ENCODE data around the gene KLK1. TPM values are rescaled to one million over a fixed set of nuclear protein-coding genes. Genes with fewer than 3 reads are reported as not detected.
"Not testable (repeated sequence)": the region's sequence is repeated elsewhere in the genome, so short reads cannot be mapped to it uniquely, and the experiment has no call there.

Gene KLK1
- total RNA-seq, 1 donor from 2014 or later = 0.75 TPM

DNA sequence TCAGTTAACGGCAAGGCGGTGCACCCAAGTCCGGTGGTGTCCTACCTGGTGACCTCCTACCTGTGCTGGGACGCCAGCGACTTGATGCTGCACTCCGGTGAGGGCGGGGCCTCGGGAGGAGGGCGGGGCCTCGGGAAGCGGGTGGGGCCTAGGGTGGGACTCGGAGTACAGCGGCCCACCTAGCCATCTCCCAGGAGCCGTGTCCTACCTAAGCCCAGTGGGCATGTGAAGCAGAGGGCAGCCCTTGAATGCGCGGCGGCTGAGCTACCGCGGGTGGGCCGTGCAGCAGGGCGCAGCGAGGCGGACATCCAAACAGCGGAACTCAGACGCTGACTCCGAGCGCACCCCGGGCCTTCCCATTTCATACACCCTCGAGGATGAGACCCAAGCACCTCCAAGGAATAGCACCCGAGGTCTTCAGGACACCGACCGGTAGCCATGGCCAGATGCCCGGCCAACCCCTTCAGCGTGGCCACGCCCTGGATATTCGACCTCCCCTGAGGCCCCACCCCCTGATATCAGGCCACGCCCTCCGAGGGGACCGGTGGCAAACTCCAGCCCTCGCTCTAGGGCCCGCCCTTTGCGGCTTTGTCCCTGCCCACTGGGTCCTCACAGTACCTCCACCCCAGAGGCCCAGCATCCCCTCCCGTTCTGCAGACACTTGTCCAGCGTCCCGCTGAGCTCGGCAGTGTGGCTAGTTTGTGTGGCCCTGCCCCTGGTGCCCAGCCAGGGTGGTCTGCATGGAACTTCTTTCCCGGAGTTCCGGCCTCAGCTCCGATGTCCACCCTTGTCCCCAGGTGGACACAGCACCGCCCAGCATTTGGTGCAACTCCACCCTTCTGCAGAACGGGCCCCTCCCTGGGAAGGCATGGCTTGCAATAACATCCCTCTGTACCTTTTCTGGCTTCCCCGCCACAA, 5.4 kb downstream of the KLK1 start:
- DNase-seq (ENCODE audit: low spot score) (no peak), ATAC-seq (peak; percentile 37)

- ATAC-seq = no peak
- DNase-seq (ENCODE audit: low spot score) = no peak
Measured at GRCh38 chr19:50815439-50815838, 8.1 kb downstream of the KLK1 start.

DNA sequence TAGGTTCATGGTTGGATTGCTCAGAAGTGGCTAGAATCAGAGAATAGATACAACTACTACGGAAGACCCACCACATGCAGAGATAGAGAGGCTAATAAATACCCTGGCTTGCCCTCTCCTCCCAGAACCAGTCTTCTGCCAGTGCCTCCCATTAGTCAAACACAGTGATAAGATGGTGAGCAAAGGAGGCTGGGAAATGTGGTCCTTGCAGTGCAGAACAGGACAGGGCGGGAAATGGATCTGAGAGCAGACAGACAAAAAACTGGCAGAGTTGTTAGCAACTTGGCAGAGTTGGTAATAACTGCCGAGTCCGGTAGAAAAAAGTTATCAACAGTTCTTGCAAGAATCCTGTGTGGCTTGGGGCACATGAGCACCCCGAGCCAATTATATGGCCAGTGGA, 8.7 kb downstream of the KLK1 start:
- ATAC-seq = no peak

DNA sequence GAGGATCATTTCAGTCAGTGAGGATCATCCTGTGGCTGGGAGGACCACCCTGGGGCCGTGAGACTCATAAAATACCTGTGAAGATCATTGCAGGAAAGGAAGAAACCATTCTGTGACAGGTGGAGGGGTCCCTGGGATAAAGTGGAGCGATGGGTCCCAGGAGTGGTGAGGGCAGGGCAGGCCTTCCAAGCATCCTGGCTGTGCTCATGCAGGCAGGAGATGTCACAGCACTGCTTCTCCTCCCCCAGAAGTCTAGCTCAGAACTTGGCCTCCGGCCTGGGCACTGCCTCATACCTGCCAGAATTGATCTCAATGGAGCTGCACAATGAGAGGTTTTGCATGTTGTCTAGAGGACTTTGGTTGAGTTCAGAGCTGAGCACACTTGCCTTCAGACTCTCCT, 11.1 kb downstream of the KLK1 start:
- ATAC-seq = no peak
- no peak for DNase-seq (ENCODE audit: low spot score)

More for the DNA sequence above, 8.7 kb downstream of the KLK1 start:
- DNase-seq (ENCODE audit: low spot score) = no peak

DNA sequence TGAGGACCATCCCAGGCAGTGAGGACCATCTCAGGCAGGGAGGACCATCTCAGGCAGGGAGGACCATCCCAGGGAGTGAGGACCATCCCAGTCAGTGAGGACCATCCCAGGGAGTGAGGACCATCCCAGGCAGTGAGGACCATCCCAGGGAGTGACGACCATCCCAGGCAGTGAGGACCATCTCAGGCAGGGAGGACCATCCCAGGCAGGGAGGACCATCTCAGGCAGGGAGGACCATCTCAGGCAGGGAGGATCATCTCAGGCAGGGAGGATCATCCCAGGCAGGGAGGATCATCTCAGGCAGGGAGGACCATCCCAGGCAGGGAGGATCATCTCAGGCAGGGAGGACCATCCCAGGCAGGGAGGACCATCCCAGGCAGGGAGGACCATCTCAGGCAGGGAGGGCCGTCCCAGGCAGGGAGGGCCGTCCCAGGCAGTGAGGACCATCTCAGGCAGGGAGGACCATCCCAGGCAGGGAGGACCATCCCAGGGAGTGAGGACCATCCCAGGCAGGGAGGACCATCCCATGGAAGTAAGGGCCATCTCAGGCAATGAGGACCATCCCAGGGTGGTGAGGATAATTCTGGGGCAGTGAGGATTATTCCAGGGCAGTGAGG, 11.9 kb downstream of the KLK1 start:
- ATAC-seq; DNase-seq (ENCODE audit: low spot score): not testable (repeated sequence)

DNA sequence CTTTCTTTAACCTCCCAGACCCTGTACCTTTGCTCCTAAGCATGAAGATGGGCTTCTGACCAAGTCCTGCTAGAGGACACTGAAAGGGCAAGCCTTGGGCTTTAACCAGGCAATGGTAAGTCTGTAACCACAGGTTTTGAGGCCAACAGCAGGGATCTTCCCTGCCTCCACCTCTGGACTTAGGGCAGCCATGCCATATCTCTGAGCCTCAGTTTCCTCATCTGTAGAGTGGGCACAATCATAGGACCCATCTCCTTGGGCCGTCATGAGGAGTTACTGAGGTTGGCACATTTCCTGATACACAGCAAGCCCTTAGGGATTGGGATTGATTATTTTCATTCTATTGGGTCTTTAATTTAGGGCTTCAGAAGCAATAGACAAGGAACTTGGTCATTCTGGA, 14.7 kb downstream of the KLK1 start:
- ATAC-seq = no peak
- DNase-seq (ENCODE audit: low spot score) = no peak

GRCh38 chr19:50804420-50805272, 18.9 kb downstream of the KLK1 start:
- ATAC-seq (peak; percentile 98), DNase-seq (ENCODE audit: low spot score) (peak; percentile 99)

- ATAC-seq = peak; percentile 2
- no peak for DNase-seq (ENCODE audit: low spot score)
Measured at GRCh38 chr19:50803633-50804419, 19.8 kb downstream of the KLK1 start.

- no peak for DNase-seq (ENCODE audit: low spot score)
- no peak for ATAC-seq
Measured at GRCh38 chr19:50801107-50801506, 22.5 kb downstream of the KLK1 start.

DNA sequence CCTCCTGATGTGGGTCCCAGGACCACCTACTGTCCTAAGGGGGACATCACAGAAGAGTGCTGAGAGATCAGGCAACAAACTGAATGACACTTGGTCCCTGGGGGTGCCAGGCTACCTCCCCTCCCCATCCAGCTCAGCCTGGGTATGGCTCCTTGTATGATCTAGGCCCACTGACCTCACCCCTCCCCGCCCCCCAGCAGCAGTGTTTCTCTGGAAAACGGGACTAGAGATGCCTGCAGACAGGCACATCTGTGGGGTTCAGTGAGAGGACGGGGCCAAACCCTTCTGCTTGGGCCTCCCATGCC, 24.1 kb downstream of the KLK1 start:
- ATAC-seq = no peak
- DNase-seq (ENCODE audit: low spot score) = no peak

DNA sequence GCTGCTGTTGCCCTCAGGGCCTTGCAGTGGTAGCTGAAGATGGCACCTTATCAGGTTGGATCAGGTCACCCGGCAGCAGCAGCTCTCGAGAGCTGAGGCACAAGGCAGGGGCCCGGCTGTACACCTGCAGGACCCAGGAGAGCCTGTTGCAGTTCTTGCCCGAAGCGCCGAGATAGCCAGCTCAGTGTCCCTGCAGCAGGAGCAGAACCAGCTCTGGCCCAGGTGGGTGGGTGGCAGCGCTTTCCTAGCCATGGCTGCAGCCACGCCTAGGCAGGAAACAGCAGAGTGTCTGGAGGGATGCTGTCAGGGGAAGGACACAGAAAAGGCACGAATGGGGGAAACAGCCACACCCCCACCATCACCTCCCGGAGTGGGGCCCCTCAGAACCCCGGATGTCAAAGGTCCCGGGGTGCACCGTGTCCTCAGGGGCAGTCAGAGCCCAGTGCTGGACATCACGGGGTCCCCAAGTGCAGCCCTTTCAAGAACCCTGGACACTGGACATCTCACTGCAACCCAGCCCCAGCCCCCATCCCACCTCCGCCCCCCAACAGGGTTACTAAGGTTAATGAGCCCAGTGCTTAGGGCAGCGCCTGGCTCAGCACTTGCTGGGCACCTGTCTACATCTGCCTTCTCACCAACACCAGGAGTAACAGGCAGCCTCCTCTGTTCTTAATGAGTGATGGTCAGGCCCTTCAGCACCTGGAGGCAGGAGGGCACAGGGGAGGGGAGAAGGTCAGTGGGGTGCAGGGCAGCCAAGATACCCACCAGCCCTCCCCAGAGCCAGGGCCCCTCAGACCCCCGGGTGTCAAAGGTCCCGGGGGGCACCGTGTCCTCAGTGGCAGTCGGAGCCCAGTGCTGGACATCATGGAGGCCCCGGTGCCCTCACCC, 24.7 kb downstream of the KLK1 start:
- DNase-seq (ENCODE audit: low spot score) = no peak
- no peak for ATAC-seq

- no peak for ATAC-seq
- DNase-seq (ENCODE audit: low spot score) = no peak
Measured at GRCh38 chr19:50797781-50798658, 25.6 kb downstream of the KLK1 start.

DNA sequence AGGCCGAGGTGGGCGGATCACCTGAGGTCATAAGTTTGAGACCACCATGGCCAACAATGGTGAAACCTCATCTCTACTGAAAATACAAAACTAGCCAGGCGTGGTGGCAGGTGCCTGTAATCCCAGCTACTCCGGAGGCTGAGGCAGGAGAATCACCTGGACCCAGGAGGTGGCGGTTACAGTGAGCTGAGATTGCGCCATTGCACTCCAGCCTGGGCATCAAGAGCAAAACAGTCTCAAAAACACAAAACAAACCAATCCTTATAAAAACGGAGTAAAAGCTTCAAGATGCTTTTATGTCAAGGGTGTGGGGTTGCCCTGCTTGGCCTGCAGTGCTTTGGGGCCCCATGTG, 26.2 kb downstream of the KLK1 start:
- DNase-seq (ENCODE audit: low spot score) = no peak
- ATAC-seq = no peak

- ATAC-seq = no peak
- DNase-seq (ENCODE audit: low spot score) = no peak
Measured at GRCh38 chr19:50796634-50797428, 26.8 kb downstream of the KLK1 start.

DNA sequence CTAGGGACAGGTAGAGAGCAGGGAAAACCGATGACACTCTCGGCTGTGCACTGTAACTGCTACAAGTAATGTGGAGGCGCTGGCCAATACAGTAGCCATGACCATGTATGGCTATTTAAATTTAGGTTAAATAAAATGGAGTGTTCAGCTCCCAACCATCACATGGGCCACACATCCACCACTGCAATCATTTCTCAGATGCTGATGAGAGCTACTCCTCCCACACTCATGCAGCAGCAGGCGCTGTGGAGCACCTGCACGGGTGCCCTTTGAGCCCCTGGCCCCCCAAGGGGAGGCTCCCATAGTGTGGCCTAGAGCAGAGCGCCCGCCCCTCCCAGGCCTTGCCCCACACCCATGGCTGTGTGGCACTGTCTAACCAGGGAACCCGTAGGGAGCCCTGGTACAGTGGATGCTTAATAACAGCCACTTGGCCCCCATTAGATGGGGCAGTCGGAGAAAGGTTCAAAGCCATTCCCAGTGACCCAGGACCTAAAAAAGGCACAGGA, 27.4 kb downstream of the KLK1 start:
- DNase-seq (ENCODE audit: low spot score) = no peak

DNA sequence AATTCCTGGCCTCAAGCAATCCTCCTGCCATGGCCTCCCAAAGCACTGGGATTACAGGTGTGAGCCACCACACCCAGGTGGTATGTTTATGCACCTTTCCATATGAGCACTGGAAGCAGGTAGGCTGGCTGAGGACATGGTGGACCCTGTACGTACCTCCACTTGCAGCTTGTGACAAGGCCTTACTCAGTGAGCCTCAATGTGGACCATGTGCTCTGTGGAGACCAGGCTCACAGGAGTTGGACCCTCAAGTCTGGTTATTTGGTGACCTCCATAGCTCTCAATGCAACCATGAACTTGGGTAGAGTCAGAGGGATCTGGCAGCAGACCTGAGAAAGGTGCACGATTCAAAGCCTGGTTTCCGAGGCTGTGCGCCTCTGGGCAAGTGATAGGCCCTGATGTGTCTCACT, 27.9 kb downstream of the KLK1 start:
- DNase-seq (ENCODE audit: low spot score) (no peak), ATAC-seq (no peak)

More for the DNA sequence above, 27.4 kb downstream of the KLK1 start:
- ATAC-seq = no peak

- ATAC-seq (peak; percentile 22), DNase-seq (ENCODE audit: low spot score) (no peak)
Measured at GRCh38 chr19:50794876-50795663, 28.5 kb downstream of the KLK1 start.

All from left lobe of liver (tissue), 2 donors.